ENCODE results near the gene SKAP1.

The SKAP1 gene

GRCh38 chr17:48110761-48111160, 319.3 kb downstream of the SKAP1 start (continued):
- TF ChIP-seq ARNTL (CRISPR knock-in tag; IDR thresholded peaks at IDR 0.05; ENCODE audit: borderline replicate concordance, low read depth) = no peak

GRCh38 chr17:48107137-48108055, 322.6 kb downstream of the SKAP1 start, which contains the start of gene SNX11:
TSS of gene SNX11 (plus strand) at chr17:48107766. CDS start at chr17:48112044, 4,278 bp downstream.
- peak; percentile 99 for ATAC-seq
- TF ChIP-seq ZFP30 (CRISPR knock-in tag; IDR thresholded peaks at IDR 0.05) = no peak
- peak; percentile 66; the same call in 1 of the 2 replicates for TF ChIP-seq TSHZ2 (CRISPR knock-in tag; IDR thresholded peaks at IDR 0.05)
- TF ChIP-seq CSRNP3 (CRISPR knock-in tag; IDR thresholded peaks at IDR 0.05) = peak; percentile 58; the same call in 1 of the 2 replicates
- TF ChIP-seq TOX (CRISPR knock-in tag; IDR thresholded peaks at IDR 0.05; ENCODE audit: borderline replicate concordance) = no peak
- TF ChIP-seq POU6F1 (CRISPR knock-in tag; IDR thresholded peaks at IDR 0.05; ENCODE audit: borderline replicate concordance, low read depth) = no peak
- TF ChIP-seq OSR1 (CRISPR knock-in tag; IDR thresholded peaks at IDR 0.05) = no peak
- TF ChIP-seq SNAI2 (CRISPR knock-in tag; IDR thresholded peaks at IDR 0.05) = no peak; the same call in 1 of the 2 replicates
- TF ChIP-seq CSDC2 (CRISPR knock-in tag; IDR thresholded peaks at IDR 0.05) = no peak
- TF ChIP-seq TCF4 (CRISPR knock-in tag; IDR thresholded peaks at IDR 0.05; ENCODE audit: borderline replicate concordance) = no peak
- TF ChIP-seq ZNF565 (CRISPR knock-in tag; conservative IDR thresholded peaks at IDR 0.05; ENCODE audit: low read depth) = no peak
- TF ChIP-seq PPARA (CRISPR knock-in tag; IDR thresholded peaks at IDR 0.05; ENCODE audit: borderline replicate concordance) = no peak
- TF ChIP-seq ZNF70 (CRISPR knock-in tag; IDR thresholded peaks at IDR 0.05) = no peak
- TF ChIP-seq ZFP3 (CRISPR knock-in tag; IDR thresholded peaks at IDR 0.05) = no peak
- no peak for TF ChIP-seq BACH2 (CRISPR knock-in tag; IDR thresholded peaks at IDR 0.05; ENCODE audit: borderline replicate concordance)
- no peak for TF ChIP-seq CREB5 (CRISPR knock-in tag; IDR thresholded peaks at IDR 0.05; ENCODE audit: low read depth)
- no peak for TF ChIP-seq ISL1 (CRISPR knock-in tag; IDR thresholded peaks at IDR 0.05)
- no peak for TF ChIP-seq ESRRG (CRISPR knock-in tag; IDR thresholded peaks at IDR 0.05)
- 0 out of 2 replicates have a peak, but pooled peaks have one; percentile 10 for TF ChIP-seq ZNF8 (CRISPR knock-in tag; IDR thresholded peaks at IDR 0.05)
- no peak for TF ChIP-seq GLIS3 (CRISPR knock-in tag; IDR thresholded peaks at IDR 0.05)
- TF ChIP-seq PATZ1 (CRISPR knock-in tag; IDR thresholded peaks at IDR 0.05; ENCODE audit: borderline replicate concordance) = no peak
- TF ChIP-seq ARNTL (CRISPR knock-in tag; IDR thresholded peaks at IDR 0.05; ENCODE audit: borderline replicate concordance, low read depth) = no peak

All from SK-N-SH treated with all-trans-retinoic acid at 6 μM for 48 hours (cell line).